K562 (cell line): ENCODE measurements around the gene FLRT1. TPM values are rescaled to one million over a fixed set of nuclear protein-coding genes. Genes with fewer than 3 reads are reported as not detected.
A peak's percentile ranks its signal among the peaks of the same experiment; 100 is the strongest.

Source experiments
- CC2D1A ChIP-seq: fragments of 450-650 bp; IDR thresholded peaks from 2 replicates; pipeline ENCODE4 v1.6.1; 2017; ENCODE audit warnings: mild to moderate bottlenecking
- ESRRA ChIP-seq: fragments of 450-650 bp; IDR thresholded peaks from 2 replicates; pipeline ENCODE4 v1.6.1; 2014; ENCODE audit warnings: low read depth, mild to moderate bottlenecking, moderate library complexity, borderline replicate concordance
- ETS1 ChIP-seq: conservative IDR thresholded peaks from 2 replicates; pipeline ENCODE4 v1.6.1; 2011; ENCODE audit warnings: low read depth, mild to moderate bottlenecking, low read length; ENCODE audit not compliant: control insufficient read depth
- KDM1A ChIP-seq, 2 experiments: fragments of 450-650 bp; IDR thresholded peaks; 2 replicates each; pipeline ENCODE4 v1.6.1; 2016; ENCODE audit warnings: mild to moderate bottlenecking in 2 of 2
- LEF1 ChIP-seq: fragments of 450-650 bp; IDR thresholded peaks from 2 replicates; pipeline ENCODE4 v1.6.1; 2016; ENCODE audit warnings: mild to moderate bottlenecking
- MECOM ChIP-seq: fragments of 250-450 bp; sonication (Bioruptor Pico); IDR thresholded peaks from 2 replicates; pipeline ENCODE4 v1.8.0; 2022; ENCODE audit warnings: inconsistent platforms
- MGA ChIP-seq: fragments of 450-650 bp; IDR thresholded peaks from 2 replicates; pipeline ENCODE4 v1.6.1; 2016; ENCODE audit warnings: mild to moderate bottlenecking, moderate library complexity
- MYNN ChIP-seq, 2 experiments: sonication (generic); formaldehyde crosslinking in 1 of 2; IDR thresholded peaks; 2 replicates each; pipeline versions ENCODE4 v1.5.0 to v1.6.1; 2016 to 2020; ENCODE audit warnings: antibody characterized with exemption in 1 of 2, missing genetic modification reagents in 1 of 2
- OTX1 ChIP-seq: fragments of 450-650 bp; formaldehyde crosslinking; IDR thresholded peaks from 2 replicates; pipeline ENCODE4 v1.4.0; 2022; ENCODE audit warnings: mild to moderate bottlenecking
- RAD51 ChIP-seq: fragments of 450-650 bp; IDR thresholded peaks from 2 replicates; pipeline ENCODE4 v1.7.1; 2016; ENCODE audit warnings: low read depth, mild to moderate bottlenecking, borderline replicate concordance
- SREBF2 ChIP-seq: sonication (generic); formaldehyde crosslinking; IDR thresholded peaks from 2 replicates; pipeline ENCODE4 v1.4.0; 2020; ENCODE audit warnings: mild to moderate bottlenecking, missing genetic modification reagents
- TEAD4 ChIP-seq, 2 experiments: sonication (generic) in 1 of 2; formaldehyde crosslinking in 1 of 2; IDR thresholded peaks; 2 replicates each; pipeline versions ENCODE4 v1.6.1 to v1.8.0; 2012 to 2022; ENCODE audit warnings: borderline replicate concordance in 1 of 2, inconsistent platforms in 1 of 2, low read length in 1 of 2, mild to moderate bottlenecking in 1 of 2, missing genetic modification reagents in 1 of 2
- ZBTB2 ChIP-seq: fragments of 450-650 bp; IDR thresholded peaks from 2 replicates; pipeline ENCODE4 v1.6.1; 2016; ENCODE audit warnings: antibody characterized with exemption
- polyA plus RNA-seq, 8 experiments: library from polyadenylated mRNA; depleted of rRNA in 4 of 8; stranded (reverse) in 5 of 8; unstranded in 3 of 8; fragments of >200 nt; fragmentation: Nextera tagmentation in 2 of 8; fragmentation: Illumina TruSeq in 1 of 8; extraction: Ambion mirVana in 2 of 8; extraction: Trizol in 1 of 8; gene quantifications; 2 replicates each; pipeline versions ENCODE4 v1.2.1 to v1.2.3, GENCODE V29; 2011 to 2014; ENCODE audit warnings: inconsistent platforms in 1 of 8, missing spikeins in 1 of 8
- total RNA-seq, 7 experiments: library from RNA; depleted of rRNA in 6 of 7; stranded (reverse); fragments of >200 nt in 6 of 7; fragmentation: Illumina TruSeq in 2 of 7; extraction: Trizol in 2 of 7; gene quantifications; 2 replicates each; pipeline versions ENCODE4 v1.2.1 to v1.2.3, GENCODE V29; 2011 to 2021; ENCODE audit warnings: low replicate concordance in 1 of 7

The FLRT1 gene
- total and polyA plus RNA-seq, 9 of the 15 experiments (the other 6 are each of a cell fraction or from before 2014, with no cell fraction given) = not detected

DNA sequence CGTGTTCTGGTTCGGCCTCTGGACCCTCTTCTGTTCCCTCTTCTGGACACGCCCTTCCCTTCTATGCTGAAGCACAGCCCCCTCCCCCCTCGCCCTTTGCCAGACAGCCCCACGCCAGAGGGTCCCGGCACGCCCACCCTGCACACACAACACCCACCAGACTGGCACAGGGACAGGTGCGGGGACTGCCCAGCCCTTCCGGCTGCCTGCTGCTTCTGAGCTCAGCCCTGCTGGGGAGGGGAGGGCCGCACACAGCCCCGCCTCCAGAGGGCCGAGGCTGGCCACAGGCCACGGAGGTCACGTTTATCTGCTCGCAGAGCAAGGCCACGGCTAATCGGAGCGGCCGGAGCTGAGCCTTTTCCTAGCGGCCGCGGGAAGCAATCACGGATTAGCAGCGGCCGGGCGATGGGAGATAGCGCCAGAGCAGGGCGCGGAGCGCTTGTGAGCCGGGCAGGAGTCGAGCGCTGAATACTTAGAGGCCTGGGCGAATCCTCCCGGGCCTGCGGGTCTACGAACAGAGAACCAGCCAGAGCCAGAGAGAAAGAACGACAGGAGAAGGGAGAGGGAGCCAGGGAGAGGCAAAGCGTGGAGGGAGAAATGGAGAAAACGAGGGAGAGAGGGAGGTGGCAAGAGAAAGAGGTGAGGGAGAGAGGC is 28.0 kb upstream of the FLRT1 start (continued):
- no peak for TF ChIP-seq MGA
- peak; percentile 100 for TF ChIP-seq KDM1A (IDR thresholded peaks at IDR 0.05)
- peak; percentile 80; the same call in 1 of the 2 replicates for TF ChIP-seq CC2D1A
- no peak for TF ChIP-seq OTX1 (CRISPR knock-in tag)
- TF ChIP-seq RAD51 = peak; percentile 34; the same call in 1 of the 2 replicates
- TF ChIP-seq MYNN (IDR thresholded peaks at IDR 0.05) = peak; percentile 74
- no peak for TF ChIP-seq MYNN (CRISPR knock-in tag; IDR thresholded peaks at IDR 0.05)
- TF ChIP-seq SREBF2 (CRISPR knock-in tag) = no peak
- TF ChIP-seq ZBTB2 = peak; percentile 71; the same call in 1 of the 2 replicates
- peak; percentile 84 for TF ChIP-seq ETS1
- no peak for TF ChIP-seq MECOM (CRISPR knock-in tag)
- peak; percentile 89; the same call in 1 of the 2 replicates for TF ChIP-seq ESRRA
- TF ChIP-seq LEF1 = peak; percentile 79
- peak; percentile 92 for TF ChIP-seq TEAD4 (IDR thresholded peaks at IDR 0.05; ENCODE audit: low read length)
- TF ChIP-seq TEAD4 (CRISPR knock-in tag; IDR thresholded peaks at IDR 0.05; ENCODE audit: borderline replicate concordance) = no peak
